Right ventricle myocardium inferior (tissue), 1 donor: ENCODE data around the gene NKAIN2. TPM values are rescaled to one million over a fixed set of nuclear protein-coding genes. Genes with fewer than 3 reads are reported as not detected.
"Not testable (repeated sequence)": the region's sequence is repeated elsewhere in the genome, so short reads cannot be mapped to it uniquely, and the experiment has no call there.

Source experiments
- ATAC-seq: fragments of 200-7000 bp; cut with Tn5 transposase; one replicate; pipeline ENCODE4 v1.9.1; 2020; ENCODE audit warnings: mild to moderate bottlenecking, moderate library complexity
- DNase-seq: peaks from one replicate; pipeline ENCODE4 v3.0.0; 2021; ENCODE audit errors: missing footprints
- intact Hi-C: fragments of 100-400 bp; cut with DNase I; formaldehyde crosslinking; loops from one replicate; pipeline ENCODE4 v1.11.0; 2022
- total RNA-seq: library from RNA; stranded (reverse); fragmentation: NEBNext Ultra II Directional; extraction: Animal tissue kit (Norgen Biotek cat#: 25700); gene quantifications from one replicate; pipeline ENCODE4 v1.2.1, GENCODE V29; 2021
- donor health status: DM: no; HTN: yes; CAD: no; lungs with severe emphysema.

NKAIN2 gene
- total RNA-seq, 1 donor from 2014 or later: 0.30 TPM

DNA sequence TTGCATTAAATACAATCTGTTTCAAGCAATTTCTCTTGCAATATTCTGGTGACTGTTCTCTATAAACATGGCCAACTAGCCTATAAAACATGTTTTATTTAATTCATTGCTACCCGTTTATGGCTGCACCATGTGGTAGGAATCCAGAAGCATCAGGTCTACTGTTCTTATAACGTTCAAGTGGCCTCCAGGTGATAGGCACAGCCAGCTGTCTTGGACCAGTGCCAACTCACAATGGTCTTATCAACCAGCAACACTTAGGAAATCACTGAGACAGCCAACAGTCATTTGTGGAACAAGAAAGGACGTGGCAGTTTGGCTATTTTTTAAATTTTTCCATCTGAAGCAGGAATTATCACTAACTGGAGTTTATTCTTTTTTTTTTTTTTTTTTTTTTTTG, 193.6 kb downstream of the NKAIN2 start:
- ATAC-seq (no peak), DNase-seq (no peak)
- intact Hi-C loops: no loop called here

DNA sequence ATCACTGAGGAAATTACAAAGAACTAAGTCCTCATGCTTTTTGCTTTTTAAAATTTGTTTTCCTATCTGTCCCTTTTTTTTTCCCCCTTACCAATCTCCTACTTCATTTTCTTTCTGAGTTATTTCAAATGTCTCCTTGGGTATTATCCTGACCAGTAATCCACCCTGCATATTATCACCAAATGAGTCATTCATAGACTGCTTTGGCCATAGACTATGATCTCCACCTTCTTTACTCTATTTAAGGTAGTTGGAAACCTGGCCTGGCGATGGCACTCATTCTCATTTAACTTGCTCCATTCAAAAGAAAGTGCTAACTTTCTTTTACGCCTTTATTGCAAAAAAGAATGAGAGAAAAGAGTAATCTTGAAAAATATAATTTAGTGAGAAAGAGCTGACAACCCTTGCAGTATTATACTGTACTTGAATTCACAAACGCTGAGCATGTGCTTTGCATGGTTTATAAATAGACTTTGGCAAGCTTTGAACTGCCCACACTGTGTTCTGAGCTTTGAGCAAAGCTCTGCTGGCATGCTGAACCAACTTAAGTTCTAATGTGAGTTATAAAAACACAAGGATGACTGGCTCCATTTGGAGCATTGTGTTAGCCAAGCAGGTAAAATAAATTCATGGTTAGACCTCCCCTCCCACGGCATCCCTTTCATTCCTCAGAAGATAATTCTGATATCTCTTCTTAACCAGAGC, 198.9 kb downstream of the NKAIN2 start:
- ATAC-seq (peak; percentile 93), DNase-seq (no peak)
- intact Hi-C loops: no loop called here

DNA sequence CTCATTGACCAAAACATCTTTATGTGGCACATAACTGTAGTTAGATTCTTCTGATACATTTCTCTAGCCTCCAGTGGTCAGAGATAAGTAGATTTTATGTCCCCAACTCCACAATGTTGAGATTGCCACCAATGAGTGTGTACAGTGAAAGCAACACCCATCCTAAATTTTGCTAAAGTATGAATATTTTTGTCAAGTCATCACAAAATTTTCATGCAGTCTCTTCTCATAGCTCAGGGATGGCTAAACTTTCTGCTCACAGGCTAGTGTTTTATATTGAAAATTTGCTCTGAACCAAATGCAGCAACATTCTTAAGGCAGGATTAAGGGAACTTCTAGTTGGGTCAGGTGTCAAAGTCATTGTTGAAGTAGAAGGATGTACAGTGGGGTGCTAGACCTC, 203.6 kb downstream of the NKAIN2 start:
- ATAC-seq (no peak), DNase-seq (no peak)
- intact Hi-C loops: no loop called here

DNA sequence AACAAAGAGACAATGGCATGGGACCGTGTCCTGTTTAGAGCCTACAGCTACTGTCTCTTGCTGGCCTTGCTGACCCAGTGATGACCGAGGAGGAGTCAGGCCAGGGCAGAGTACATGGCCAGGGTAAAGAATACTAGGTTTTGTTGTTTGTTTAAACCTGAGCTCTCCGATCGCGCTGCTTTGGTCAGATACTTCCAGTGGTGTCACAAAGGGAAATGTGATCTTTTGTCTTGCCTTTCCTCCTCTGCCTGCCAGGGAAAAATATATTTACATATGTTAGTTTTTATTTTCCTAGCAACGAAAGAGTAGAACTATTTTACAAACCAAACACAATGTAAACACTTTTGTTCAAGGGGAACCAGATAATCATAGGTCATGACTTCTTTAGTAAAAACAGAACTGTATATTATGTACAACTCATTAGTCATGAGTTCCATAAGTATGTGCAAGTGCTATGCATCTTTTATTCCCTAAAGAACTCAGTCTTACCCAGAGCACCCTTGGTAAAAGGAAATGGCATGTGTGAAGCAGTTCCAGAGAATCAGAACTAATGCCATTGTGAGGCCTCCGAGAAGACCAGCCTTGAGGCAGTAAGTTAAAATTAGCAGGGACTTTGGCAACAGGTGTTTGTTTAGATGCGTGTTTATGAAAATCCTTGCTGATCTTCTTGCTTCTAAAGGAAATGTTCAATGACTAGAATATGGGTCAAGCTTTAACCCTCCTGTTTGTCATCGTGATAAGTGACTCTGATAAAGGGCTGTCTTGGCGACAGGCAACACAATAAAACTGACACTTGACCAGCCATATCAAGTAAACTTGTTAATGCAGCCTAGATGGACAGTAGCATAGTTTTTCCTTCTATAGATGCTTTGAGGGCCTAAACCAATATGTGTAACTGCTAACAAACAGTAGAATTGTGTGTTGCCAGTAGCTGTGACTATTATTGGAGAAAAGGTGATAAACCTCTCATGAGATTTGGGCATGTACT, 204.6 kb downstream of the NKAIN2 start:
- no peak for DNase-seq
- no peak for ATAC-seq
- intact Hi-C loops: no loop called here

DNA sequence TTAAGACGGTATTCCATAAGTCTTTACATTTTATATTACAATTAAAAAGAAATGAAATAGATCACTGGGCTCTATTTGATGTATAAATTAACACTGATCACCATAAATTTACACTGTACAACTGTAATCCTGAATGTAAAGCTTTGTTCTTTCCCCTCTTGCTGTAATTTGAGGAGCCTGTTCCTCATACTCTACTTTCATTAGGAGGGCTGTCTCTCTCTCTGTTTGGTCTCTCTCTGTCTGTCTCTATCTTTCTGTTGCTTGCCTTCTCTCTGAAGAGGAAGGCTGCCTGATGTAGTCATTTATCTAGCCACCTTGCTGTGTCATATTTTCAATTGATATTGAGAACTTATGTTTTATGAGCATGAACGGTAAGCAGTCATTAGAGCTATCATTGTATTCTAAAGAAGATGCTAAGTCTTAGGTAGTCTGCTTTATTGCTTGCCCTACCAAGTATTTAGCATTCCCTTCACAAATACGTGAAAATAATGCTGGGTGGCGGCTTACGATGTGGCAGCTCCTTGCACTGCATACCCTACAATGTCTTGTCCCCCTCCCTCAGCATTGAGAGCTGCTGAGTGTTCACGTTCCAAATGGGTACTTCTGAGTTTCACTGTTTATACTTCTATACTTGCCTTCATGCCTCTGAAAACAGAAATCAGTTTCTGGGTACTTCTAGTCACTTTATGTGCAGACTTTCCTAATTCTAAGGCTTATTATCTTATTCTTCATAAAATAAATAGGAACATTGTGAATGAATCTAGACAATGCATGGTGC, 205.5 kb downstream of the NKAIN2 start:
- ATAC-seq (no peak), DNase-seq (no peak)
- intact Hi-C loops: no loop called here

DNA sequence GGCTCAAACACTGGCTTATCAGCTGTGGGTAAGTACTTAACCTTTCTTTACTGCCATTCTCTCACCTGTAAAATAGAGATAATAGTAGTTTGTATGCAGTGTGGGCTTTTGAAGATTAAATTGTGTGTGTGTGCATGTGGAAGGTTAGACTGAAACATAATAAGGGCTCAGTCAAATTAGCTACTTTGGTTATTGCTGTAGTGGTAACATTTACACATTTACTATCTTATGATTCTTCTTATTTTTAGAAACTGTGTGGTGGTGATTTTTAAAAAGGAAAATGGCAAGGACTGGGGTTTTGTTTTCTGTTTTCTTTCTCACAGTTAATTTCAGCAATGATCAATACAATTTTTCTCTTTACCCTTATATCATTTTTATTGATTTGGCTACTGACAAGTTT, 206.9 kb downstream of the NKAIN2 start:
- DNase-seq: no peak

DNA sequence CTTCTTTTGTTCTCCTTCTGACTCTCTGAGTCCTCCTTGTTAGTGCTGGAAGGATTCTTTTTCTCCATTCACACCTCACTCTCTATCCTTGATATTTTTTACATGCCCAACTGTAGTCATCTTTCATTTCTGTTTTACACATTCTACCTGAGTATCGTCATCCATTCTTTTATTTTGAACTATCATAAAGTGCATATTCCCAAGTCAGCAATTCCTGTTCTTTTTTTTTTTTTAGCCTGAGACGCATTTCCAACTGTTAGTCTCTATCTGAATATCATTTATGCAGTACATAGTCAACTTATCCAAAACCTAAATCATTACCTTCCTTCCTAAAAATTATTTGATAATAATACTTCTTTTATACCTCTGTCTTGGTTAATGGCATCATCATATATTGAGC, 207.5 kb downstream of the NKAIN2 start:
- intact Hi-C loops: no loop called here
- ATAC-seq (no peak), DNase-seq (no peak)

More for the DNA sequence above, 206.9 kb downstream of the NKAIN2 start:
- intact Hi-C loops: no loop called here
- no peak for ATAC-seq

DNA sequence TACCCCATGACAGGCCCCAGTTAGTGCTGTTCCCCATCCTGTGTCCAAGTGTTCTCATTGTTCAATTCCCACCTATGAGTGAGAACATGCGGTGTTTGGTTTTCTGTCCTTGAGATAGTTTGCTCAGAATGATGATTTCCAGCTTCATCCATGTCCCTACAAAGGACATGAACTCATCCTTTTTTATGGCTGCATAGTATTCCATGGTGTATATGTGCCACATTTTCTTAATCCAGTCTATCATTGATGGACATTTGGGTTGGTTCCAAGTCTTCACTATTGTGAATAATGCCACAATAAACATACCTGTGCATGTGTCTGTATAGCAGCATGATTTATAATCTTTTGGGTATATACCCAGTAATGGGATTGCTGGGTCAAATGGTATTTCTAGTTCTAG, 218.4 kb downstream of the NKAIN2 start:
- DNase-seq, ATAC-seq, intact Hi-C loops: not testable (repeated sequence)

DNA sequence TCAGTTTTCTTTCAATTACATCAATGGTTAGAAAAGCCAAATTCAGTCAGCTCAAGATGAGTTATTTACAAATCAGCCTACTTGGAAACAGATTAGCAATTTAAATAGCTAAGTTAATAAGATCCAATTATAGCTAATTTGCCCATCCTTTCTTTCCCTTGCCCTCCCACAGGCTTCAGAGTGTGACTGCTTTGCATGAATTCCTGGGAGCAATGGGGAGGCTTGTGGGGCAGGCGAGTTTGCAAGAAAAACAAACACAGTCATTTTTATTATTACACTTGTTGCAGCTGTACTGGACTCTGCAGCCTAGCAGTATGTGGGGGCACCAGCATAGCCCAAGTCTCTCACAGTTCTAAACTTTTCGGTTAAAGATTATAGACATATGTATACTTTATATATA, 219.0 kb downstream of the NKAIN2 start:
- no peak for ATAC-seq
- DNase-seq: no peak
- intact Hi-C loops: no loop called here

DNA sequence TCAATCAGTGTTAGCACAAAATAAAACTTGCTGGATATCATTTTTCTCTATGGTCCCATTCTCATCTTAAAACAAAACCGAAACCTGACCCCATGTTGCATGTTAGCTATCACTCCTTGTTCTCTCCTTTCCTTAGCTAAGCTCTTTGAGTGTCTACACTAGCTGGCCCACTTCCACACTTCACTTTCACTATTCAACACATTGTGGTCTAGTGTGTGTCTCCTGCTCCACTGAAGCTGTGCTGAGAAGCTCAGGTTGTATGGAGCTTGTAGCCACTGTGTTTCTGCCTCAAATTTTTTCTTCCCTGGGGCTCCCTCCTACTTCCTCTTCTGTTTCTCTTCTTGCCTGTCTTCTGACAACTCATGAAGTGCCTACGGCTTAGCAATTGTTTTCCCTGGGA, 223.0 kb downstream of the NKAIN2 start:
- ATAC-seq: no peak
- intact Hi-C loops: no loop called here

DNA sequence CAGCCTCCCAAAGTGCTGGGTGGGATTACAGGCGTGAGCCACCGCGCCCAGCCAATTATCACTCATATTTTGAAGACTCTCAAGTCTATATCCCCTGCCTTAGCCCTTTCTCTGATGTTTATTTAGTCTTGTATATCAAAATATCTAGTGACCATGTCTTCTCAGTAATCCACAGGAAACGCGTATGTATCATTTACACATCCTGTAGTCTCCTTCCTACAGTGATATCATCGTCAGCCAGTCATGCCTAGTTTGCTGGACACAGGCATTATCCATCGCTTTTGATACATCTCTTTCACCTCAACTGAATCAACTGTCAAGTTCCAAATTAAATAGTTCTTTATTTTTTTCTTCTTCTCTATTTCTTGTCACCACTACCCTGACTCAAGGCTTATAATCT, 223.7 kb downstream of the NKAIN2 start:
- DNase-seq (no peak), ATAC-seq (no peak)
- intact Hi-C loops: no loop called here

More for the DNA sequence above, 223.0 kb downstream of the NKAIN2 start:
- no peak for DNase-seq

DNA sequence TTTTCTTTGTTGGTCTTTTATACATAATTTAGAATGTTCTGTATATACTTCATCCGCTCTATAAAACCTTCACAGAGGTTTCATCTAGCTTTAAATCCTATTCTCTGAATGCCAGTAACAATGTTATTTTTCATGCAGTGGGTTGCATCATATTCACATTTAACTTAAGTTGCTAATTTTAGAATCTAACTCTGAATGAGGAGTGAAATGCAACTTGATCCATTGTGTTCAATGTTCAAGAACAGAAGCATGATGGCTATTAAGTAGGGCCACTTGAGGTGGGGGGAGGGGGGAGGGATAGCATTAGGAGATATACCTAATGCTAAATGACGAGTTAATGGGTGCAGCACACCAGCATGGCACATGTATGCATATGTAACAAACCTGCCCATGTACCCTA, 224.5 kb downstream of the NKAIN2 start:
- ATAC-seq (no peak), DNase-seq (no peak)
- intact Hi-C loops: no loop called here

DNA sequence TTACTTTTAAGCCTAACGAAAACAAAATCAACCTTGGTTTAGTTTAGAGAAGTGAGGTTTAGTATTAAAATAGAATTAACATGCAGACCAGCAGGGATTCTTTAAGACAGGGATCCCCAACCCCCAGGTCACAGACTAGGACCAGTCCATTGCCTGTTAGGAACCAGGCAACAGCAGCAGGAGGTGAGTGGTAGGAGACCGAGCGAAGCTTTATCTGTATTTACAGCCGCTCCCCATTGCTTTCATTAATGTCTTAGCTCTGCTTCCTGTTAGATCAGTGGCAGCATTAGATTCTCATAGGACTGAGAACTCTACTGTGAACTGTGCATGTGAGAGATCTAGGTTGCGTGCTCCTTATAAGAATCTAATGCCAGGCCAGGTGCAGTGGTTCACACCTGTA, 225.9 kb downstream of the NKAIN2 start:
- ATAC-seq (no peak), DNase-seq (no peak)
- intact Hi-C loops: no loop called here

DNA sequence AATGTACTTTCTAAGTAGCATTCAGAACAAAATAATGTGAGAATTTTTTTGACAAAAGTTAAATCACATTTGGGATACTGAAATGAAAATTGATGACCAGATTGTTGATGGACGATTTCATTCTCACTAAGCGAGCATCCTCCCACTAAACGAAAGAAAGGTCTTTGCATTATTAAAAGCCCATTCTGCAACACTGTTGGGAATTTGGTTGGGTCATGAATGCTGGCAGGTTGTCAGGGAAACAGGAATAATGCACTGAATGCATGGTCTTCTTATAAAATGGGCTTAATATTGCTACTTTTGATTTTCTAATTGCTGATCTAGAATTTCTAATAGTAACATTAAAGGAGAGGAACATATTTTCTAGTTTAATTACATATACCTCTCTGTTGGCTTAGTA, 229.8 kb downstream of the NKAIN2 start:
- intact Hi-C loops: no loop called here
- ATAC-seq: no peak
- no peak for DNase-seq

DNA sequence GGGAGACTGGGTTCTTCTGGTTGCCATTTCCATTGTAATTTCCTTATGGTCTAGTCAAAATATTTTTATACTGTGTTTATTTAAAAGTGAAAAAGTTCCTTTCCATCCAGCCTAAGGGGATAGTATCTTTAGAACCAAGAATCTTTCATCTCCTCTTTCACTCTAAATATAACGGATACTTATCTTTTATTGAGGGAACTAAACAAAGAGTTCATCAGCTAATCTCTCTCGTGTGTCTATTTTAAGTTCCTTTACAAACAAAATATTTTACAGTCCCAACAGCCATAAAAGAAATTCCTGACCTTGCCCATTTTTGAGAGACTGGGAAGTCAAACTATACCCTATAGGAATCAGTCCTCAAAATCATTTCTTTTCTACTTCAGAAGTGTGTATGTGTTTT, 232.7 kb downstream of the NKAIN2 start:
- ATAC-seq (no peak), DNase-seq (no peak)
- intact Hi-C loops: no loop called here

DNA sequence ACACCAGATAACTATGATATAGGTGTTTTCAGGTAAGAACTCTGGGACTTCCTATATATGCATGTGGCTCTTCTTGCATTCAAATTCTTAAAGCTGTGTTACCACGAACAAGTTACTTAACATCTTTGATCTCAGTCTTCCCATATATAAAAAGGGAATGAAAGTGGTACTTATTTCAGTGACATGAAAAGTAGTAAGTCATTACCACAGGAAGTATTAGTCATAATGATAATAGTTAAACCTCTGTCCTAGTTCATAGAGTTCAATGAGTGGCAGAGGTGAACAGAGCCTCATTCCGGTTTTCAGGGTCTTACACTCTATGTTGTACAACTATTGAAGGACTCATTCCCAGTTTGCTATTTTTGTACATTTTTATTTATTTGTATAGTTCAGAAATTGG, 237.0 kb downstream of the NKAIN2 start:
- intact Hi-C loops: no loop called here
- no peak for ATAC-seq
- DNase-seq: no peak

DNA sequence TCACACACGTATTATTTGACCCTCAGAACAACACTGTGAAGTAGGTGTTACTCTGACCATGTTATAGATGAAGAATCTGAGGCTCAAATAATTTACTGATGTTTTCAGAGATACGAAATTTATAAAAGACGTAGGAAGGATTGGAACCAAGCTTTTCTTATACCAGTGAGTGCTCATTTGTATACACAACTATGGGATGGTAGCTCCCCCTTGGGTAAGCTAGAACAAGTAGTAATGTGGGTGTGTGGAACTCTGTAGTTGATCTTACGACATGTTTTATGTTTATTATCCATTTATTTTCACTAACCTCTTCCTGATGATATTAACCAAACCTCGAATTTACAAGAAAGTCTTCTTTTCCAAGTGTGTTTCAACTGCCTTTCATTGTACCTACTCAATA, 248.5 kb downstream of the NKAIN2 start:
- DNase-seq (no peak), ATAC-seq (no peak)
- intact Hi-C loops: loop anchor here (5.0 kb wide), 1 partner anchor 250 kb away; the partner anchor contains the start of gene NKAIN2

DNA sequence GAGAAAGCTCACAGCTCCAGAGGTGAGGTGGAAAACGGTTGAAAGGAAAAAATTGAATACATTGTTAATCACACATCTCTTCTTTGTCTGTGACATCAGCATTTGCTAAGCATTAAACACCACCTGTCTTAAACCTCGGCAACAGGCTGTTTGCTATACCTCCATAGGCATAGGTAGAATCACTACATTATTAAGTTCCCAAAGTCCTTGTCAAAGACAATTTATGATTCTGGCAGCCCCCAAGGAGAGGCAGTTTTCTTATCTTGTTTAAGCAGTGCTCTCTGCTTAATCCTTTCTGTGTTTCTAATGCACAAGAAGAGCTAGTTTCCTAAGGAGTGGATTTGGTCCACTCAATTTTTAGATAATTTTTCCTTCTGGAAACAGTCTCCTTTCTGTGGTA, 249.7 kb downstream of the NKAIN2 start:
- ATAC-seq: no peak
- intact Hi-C loops: loop anchor here (5.0 kb wide), 1 partner anchor 251 kb away; the partner anchor contains the start of gene NKAIN2
- no peak for DNase-seq

DNA sequence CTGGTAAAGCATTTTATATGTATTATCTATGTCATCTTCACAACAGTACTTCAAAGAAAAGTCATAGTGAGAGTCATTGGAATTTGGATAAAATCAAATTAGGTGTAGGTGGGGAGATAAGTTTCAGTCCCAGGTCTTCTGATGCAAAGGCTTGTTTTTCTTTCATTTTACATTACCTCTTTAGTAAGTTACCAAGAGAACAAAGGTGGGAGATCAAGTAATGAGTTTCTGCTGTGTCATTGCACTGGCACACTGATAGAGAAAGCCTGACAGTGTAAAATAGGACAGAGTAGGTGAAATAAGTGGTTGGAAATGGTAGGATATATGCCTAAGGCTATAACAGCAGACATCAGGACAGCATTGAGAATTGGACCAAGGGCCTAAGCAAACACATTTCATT, 250.4 kb downstream of the NKAIN2 start:
- ATAC-seq (no peak), DNase-seq (no peak)
- intact Hi-C loops: loop anchor here (5.0 kb wide), 1 partner anchor 252 kb away; the partner anchor contains the start of gene NKAIN2
